Fibroblast of skin of left quadriceps (primary cell): Measurements from ENCODE around the gene BARHL1.

ENCODE experiments used
- DNase-seq, 2 experiments: peaks; one replicate each; pipeline ENCODE4 v3.0.0-alpha.2; 2013; ENCODE audit warnings: low read depth in 2 of 2

BARHL1 gene

GRCh38 chr9:132587592-132587955 is 5.2 kb downstream of the BARHL1 start:
- DNase-seq = no peak

GRCh38 chr9:132588098-132588497 is 5.7 kb downstream of the BARHL1 start:
- no peak for DNase-seq

DNA sequence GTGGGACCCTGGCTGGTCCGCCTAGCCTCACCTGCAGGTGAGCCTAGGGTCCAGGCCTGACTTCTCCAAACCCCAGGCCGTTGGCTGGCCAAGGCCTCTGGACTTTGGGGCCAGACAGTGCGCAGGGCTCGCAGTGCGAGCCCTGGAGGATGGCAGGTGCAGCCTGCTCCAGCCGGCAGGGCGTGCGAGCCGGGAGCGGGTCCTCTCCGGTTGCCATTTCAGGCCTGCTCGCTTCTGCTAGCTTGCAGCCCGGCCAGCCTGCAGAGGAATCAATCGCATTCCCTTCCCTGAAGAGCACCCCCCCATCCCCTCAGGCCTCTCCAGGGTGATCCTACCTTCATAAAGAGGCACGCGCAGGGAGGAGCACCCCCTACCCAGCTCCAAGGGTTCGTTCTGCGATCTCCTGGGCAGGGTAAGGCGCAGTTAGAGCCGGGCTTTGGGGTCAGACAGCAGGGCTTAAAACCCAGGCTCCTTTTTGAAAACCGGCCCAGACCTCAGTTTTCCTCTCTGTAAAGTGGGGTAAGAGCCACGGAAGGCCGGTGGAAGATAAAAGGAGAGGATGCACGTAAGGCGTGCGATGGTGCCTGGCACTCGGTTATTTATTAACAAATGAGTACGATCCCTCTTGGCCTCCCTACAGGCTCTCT is 6.2 kb downstream of the BARHL1 start:
- DNase-seq = no peak

DNA sequence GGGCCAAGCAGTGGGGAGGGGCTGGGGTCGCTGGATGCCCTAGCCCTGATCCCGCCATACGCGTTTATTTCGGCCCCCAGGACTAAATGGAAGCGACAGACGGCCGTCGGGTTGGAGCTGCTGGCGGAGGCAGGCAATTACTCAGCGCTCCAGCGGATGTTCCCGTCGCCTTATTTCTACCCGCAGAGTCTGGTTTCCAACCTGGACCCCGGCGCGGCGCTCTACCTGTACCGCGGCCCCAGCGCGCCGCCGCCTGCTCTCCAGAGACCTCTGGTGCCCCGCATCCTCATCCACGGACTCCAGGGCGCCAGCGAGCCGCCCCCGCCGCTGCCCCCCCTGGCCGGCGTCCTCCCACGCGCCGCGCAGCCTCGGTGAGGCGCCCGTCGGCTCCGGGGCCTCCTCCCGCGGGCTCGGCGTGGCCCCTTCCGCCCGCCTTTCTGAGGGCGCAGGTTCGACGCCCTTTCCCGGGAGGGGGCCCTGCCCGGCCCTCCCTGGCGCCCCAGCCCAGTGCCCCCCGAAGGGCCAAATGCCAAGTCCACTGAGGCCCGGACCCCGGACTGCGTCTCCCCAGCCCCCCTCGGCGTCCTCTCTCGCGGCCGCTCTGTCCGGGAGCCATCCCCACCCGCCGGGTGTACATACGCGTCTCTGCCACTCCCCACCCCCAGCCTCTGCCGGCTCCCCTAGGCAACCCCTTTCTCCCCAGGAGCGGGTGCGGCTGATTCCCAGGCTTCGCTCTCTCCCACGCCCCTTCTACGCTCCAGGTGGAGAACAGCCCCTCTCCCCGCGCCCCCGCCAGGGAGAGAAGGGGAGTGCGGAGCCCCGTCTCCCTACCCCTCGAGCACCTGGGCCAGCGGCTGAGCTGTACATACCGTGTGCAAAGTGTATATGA is 7.0 kb downstream of the BARHL1 start:
- DNase-seq = no peak

DNA sequence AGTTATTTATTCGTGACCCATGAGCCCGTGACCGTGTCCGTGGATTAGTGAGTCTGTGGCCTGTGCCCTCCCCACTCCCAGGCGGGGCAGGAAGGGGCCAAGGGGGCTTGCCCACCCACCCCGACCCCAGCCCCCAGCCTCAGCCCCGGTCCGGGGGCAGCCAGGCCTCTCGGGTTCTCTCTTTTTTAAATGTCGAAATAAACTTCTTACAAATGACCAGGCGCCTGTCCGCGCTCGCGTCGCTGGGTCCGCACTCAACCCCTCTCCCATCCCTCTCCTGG is 7.6 kb downstream of the BARHL1 start:
- no peak for DNase-seq

- no peak for DNase-seq
Measured at GRCh38 chr9:132590318-132591182, 8.1 kb downstream of the BARHL1 start.

GRCh38 chr9:132591244-132591643 is 8.8 kb downstream of the BARHL1 start:
- DNase-seq = no peak

GRCh38 chr9:132591751-132592314 is 9.4 kb downstream of the BARHL1 start:
- no peak for DNase-seq

- DNase-seq = no peak
Measured at GRCh38 chr9:132592451-132592850, 10.0 kb downstream of the BARHL1 start.

GRCh38 chr9:132594412-132594811 is 12.0 kb downstream of the BARHL1 start:
- no peak for DNase-seq

DNA sequence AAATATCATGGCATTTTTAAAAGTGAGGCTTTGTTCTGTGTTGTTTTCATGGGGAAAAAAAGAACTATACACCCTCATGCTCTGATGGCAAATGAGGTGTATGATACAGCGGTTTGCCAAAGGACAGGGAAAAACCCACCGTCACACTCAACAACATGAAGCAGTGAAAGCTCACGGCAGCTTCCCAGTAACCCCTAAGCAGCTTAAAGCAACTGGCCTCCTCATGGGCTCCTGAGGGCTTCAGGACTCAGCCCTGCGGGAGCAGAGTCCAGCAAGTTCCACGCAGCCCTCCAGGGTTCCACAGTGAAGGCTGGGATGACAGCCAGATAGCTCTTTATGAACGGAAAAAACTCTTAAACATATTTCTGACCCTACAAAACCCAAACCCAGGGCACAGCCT is 12.9 kb downstream of the BARHL1 start:
- DNase-seq = no peak

- DNase-seq = no peak
Measured at GRCh38 chr9:132596200-132596599, 13.8 kb downstream of the BARHL1 start.

DNA sequence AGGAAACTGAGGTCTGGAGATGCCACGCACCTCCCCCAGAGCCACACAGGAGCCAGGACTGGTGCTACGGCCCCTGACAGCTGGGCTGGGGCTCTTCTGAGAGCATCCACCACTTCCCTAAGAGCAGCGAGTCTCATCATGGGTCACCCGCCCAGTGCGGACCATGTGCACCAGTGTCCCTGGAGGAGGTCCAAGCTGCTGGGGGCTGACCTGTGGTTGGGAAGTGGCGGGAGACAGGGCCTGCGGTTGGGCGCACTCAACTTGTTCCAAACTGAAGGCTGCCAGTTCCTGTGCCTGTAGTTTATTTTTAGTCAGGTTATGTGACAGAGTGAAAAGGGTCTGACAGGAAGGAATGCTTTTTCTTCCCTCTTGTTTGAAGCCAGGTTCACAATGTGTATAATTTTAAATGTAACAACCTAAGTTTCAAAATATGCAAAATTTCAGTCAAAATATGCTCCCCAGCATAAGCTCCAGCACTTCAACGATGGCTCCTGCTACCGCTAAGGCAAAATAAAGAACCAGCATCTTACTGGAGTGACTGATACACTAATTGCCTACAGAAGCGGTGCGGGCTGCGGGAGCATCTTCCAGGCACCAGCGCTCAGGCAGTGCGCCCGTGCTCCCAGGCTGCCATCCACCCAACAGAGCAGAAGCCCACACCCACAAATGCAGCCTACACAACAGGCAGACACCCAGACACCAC is 14.8 kb downstream of the BARHL1 start:
- DNase-seq = no peak

DNA sequence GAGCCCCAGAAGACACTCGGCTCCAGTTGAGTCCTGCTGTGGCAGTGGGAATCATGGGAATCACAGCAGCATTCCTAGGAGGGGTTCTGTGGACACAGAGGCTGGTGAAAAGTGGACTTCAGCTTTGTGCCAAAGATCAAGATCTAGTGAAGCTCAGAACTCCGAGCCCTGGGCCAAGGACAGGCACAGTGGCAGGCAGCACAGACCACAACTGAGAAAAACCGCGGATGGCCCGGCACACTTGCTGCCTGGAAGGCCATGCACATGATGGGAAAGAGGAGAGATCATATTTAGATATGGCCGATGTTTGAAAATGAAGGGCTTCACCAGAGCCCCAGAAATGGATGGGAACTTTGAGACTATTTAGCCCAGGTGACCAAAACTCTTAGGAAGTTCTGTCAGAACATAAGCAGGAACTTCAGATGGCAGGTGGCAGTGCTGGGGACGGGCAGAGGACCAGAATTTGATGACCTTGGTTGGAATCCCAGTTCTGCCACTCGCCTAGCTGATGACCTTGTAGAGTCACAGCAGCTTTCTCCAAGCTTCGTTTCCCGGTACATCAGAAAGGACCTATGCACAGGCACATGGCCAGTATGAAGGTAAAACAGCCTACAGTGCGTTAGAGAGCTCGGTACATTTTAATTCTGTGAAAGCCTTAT is 18.0 kb downstream of the BARHL1 start:
- no peak for DNase-seq

- DNase-seq = no peak
Measured at GRCh38 chr9:132602207-132602606, 19.8 kb downstream of the BARHL1 start.

DNA sequence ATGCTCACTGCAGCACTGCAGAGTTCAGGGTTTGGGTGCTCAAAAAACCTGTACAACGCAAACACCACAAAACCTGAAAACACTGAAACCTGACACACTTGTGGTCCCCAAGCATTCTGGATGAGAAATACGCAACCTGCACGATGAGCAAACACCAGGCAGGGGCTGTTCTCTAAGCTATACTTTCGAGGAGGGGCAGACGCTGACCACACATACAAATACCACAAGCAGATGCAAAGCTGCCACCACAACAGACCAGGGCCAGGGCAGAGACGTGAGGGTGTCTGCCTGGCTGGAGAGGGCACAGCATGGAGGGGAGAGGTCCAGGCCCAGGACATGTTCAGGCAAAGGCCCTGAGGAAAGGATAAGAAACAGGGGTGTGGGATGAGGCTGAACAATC is 23.0 kb downstream of the BARHL1 start:
- no peak for DNase-seq

GRCh38 chr9:132606066-132606465 is 23.7 kb downstream of the BARHL1 start:
- DNase-seq = no peak

GRCh38 chr9:132609184-132609583 is 26.8 kb downstream of the BARHL1 start:
- no peak for DNase-seq

GRCh38 chr9:132609829-132610228 is 27.4 kb downstream of the BARHL1 start:
- peak; percentile 72 to 73 for DNase-seq

GRCh38 chr9:132610661-132611060 is 28.3 kb downstream of the BARHL1 start:
- no peak for DNase-seq

DNA sequence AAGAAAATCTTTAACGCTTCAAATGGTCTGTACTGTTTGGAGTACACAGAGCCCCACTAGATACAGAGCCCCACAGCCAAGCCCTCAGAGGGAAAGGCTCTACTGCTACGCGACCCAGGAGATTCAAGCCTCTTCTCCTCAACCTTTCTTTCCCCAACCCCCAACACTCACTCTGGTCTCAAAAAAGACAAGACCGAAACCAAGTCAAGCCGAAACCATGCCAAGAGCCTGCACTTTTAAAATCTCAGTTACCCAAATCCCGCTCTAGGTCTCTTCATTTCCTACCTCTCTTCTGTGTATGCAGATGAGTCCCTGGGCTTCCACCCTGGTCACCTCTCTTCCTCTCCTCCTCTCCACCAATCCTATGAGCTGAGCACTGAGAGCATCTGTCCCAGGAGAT is 31.9 kb downstream of the BARHL1 start:
- no peak for DNase-seq
